Measurements from ENCODE around the gene CISD2.
"Not testable (repeated sequence)": the region's sequence is repeated elsewhere in the genome, so short reads cannot be mapped to it uniquely, and the experiment has no call there.

The CISD2 gene

DNA sequence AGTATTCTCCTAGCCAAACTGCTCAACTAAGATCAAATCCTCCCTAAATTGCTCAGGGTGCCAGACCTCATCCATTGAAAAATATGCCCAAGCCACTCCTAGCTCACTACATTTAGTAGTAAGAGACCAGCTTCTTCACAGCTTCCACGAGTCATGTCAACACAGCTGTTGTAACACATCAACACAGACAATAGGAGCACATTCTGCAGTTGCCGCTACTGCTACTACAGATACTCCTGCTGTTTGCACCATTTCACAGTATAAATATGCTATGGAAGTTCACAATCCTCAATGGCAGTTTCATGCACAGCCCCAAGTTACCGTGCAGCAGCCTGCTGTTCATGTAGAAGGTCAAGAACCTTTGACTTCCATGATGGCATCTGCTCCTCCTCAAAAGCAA lies 28.8 kb downstream of the CISD2 start:
- not testable (repeated sequence) for H3K4me3 ChIP-seq (ENCODE audit: insufficient read depth, low read length, poor library complexity, severe bottlenecking); H3K9ac ChIP-seq (ENCODE audit: low read length); H3K27ac ChIP-seq (ENCODE audit: low read depth, low read length); H3K79me2 ChIP-seq (ENCODE audit: insufficient read depth, low read length); H3K4me2 ChIP-seq (ENCODE audit: low read depth, low read length, poor library complexity, severe bottlenecking); H3K27me3 ChIP-seq (ENCODE audit: low read length); H3K9me3 ChIP-seq (ENCODE audit: insufficient read depth, low read length); H3F3A ChIP-seq (ENCODE audit: insufficient read depth); H3K36me3 ChIP-seq (ENCODE audit: low read length); H2AFZ ChIP-seq (ENCODE audit: low read depth, low read length, severe bottlenecking); H3K9me2 ChIP-seq (replicated peaks; ENCODE audit: insufficient read depth, low read length); H4K20me1 ChIP-seq (ENCODE audit: low read depth, low read length)

DNA sequence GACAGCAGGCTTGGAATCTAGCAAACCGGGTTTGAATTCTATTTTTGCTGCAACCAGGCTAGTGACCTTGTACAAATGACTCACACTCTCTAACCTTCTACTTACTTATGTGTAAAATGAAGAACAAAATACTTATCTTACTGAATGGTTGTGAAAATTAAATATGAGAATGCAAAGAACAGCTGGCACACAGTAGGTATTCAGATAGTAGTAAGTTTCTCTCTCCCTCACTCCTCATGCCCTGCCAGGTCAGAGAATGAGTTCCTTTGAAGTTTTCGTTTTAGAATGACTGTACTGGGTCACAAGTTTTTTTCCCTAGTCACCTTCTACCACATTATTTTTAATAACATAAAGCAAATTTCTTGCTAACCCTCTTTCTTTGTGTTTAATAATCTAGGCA lies 33.0 kb downstream of the CISD2 start:
- Histone ChIP-seq H3K9me2 (replicated peaks; ENCODE audit: insufficient read depth, low read length) (no peaks in the 10 kb centered on the region), H3K9ac (ENCODE audit: low read length) (no peak overlapping the region), H3K4me2 (ENCODE audit: low read depth, low read length, poor library complexity, severe bottlenecking) (no peak overlapping the region), H3K27ac (ENCODE audit: low read depth, low read length) (no peak overlapping the region), H3K27me3 (ENCODE audit: low read length) (no peaks in the 10 kb centered on the region), H3K36me3 (ENCODE audit: low read length) (no peaks in the 10 kb centered on the region), H3F3A (ENCODE audit: insufficient read depth) (no peaks in the 10 kb centered on the region), H3K4me3 (ENCODE audit: insufficient read depth, low read length, poor library complexity, severe bottlenecking) (no peak overlapping the region), H3K9me3 (ENCODE audit: insufficient read depth, low read length) (no peaks in the 10 kb centered on the region), H3K79me2 (ENCODE audit: insufficient read depth, low read length) (no peaks in the 10 kb centered on the region), H2AFZ (ENCODE audit: low read depth, low read length, severe bottlenecking) (no peak overlapping the region), H4K20me1 (ENCODE audit: low read depth, low read length) (no peaks in the 10 kb centered on the region)
- TF ChIP-seq EZH2phosphoT487 (conservative IDR thresholded peaks at IDR 0.05; ENCODE audit: low read length) (no peak), CTCF (IDR thresholded peaks at IDR 0.05; ENCODE audit: insufficient read depth, low read length, poor library complexity, severe bottlenecking) (no peak)

GRCh38 chr4:102918859-102919258 lies 50.1 kb downstream of the CISD2 start:
- Histone ChIP-seq H3K79me2 (ENCODE audit: insufficient read depth, low read length) (no peaks in the 10 kb centered on the region), H3K9ac (ENCODE audit: low read length) (no peak overlapping the region), H4K20me1 (ENCODE audit: low read depth, low read length) (no peaks in the 10 kb centered on the region), H3F3A (ENCODE audit: insufficient read depth) (no peaks in the 10 kb centered on the region), H3K4me3 (ENCODE audit: insufficient read depth, low read length, poor library complexity, severe bottlenecking) (no peak overlapping the region), H3K4me2 (ENCODE audit: low read depth, low read length, poor library complexity, severe bottlenecking) (no peak overlapping the region), H3K27ac (ENCODE audit: low read depth, low read length) (no peak overlapping the region), H3K9me2 (replicated peaks; ENCODE audit: insufficient read depth, low read length) (no peaks in the 10 kb centered on the region), H3K36me3 (ENCODE audit: low read length) (no peaks in the 10 kb centered on the region), H3K27me3 (ENCODE audit: low read length) (no peaks in the 10 kb centered on the region), H3K9me3 (ENCODE audit: insufficient read depth, low read length) (no peaks in the 10 kb centered on the region), H2AFZ (ENCODE audit: low read depth, low read length, severe bottlenecking) (no peak overlapping the region)
- no peak for TF ChIP-seq EZH2phosphoT487 (conservative IDR thresholded peaks at IDR 0.05; ENCODE audit: low read length)
- no peak for TF ChIP-seq CTCF (IDR thresholded peaks at IDR 0.05; ENCODE audit: insufficient read depth, low read length, poor library complexity, severe bottlenecking)

DNA sequence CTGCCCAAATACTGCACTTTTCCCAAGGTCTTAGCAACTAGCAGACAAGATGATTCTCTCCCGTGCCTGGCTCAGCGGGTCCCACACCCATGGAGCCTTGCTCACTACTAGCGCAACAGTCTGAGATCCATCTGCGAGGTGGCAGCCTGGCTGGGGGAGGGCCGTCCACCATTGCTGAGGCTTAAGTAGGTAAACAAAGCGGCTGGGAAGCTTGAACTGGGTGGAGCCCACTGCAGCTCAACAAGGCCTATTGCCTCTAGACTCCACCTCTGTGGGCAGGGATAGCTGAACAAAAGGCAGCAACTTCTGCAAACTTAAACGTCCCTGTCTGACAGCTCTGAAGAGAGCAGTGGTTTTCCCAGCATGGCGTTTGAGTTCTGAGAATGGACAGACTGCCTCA lies 50.9 kb downstream of the CISD2 start:
- H3K27ac ChIP-seq (ENCODE audit: low read depth, low read length); H3K9me3 ChIP-seq (ENCODE audit: insufficient read depth, low read length); H2AFZ ChIP-seq (ENCODE audit: low read depth, low read length, severe bottlenecking); H3K4me3 ChIP-seq (ENCODE audit: insufficient read depth, low read length, poor library complexity, severe bottlenecking); H3K4me2 ChIP-seq (ENCODE audit: low read depth, low read length, poor library complexity, severe bottlenecking); H4K20me1 ChIP-seq (ENCODE audit: low read depth, low read length); H3K9ac ChIP-seq (ENCODE audit: low read length); H3K79me2 ChIP-seq (ENCODE audit: insufficient read depth, low read length); H3F3A ChIP-seq (ENCODE audit: insufficient read depth); H3K36me3 ChIP-seq (ENCODE audit: low read length); H3K27me3 ChIP-seq (ENCODE audit: low read length); H3K9me2 ChIP-seq (replicated peaks; ENCODE audit: insufficient read depth, low read length): not testable (repeated sequence)
